GM10248 (cell line): ENCODE data around the gene NAPA.

Experiments used
- CTCF ChIA-PET: fragments of 300-600 bp; sonication (Branson Sonifier 250); formaldehyde crosslinking; extraction: SDS; loops from one replicate; lab custom pipeline; 2021; ENCODE audit warnings: antibody characterized with exemption; lab: Yijun Ruan, JAX
- POLR2A ChIA-PET: fragments of 350-650 bp; sonication (Branson Sonifier 250); formaldehyde crosslinking; extraction: SDS; loops from one replicate; lab custom pipeline; 2020; ENCODE audit warnings: antibody characterized with exemption; lab: Yijun Ruan, JAX
- DNase-seq: peaks from one replicate; pipeline ENCODE4 v3.0.0; 2012; ENCODE audit errors: extremely low spot score
- CTCF ChIP-seq: IDR thresholded peaks from 2 replicates; pipeline ENCODE4 v1.5.1; 2012; ENCODE audit warnings: mild to moderate bottlenecking, low read depth; ENCODE audit errors: extremely low read depth, missing control alignments, control extremely low read depth

Gene NAPA

GRCh38 chr19:47448360-47448727 is 66.5 kb downstream of the NAPA start:
- CTCF ChIA-PET, result interaction anchor here (1.9 kb wide), 1 partner anchor 12 kb away, joined by 6 read pairs; no protein-coding TSS in a partner anchor
- no peak for DNase-seq
- no peak for TF ChIP-seq CTCF
- POLR2A ChIA-PET, result no interaction called here

- DNase-seq, result peak; percentile 59
- TF ChIP-seq CTCF, result no peak
- ChIA-PET CTCF (interaction anchor here (0.9 to 1.9 kb wide), 2 partner anchors 8 to 11 kb away, joined by 4 to 6 read pairs; no protein-coding TSS in a partner anchor), POLR2A (interaction anchor here (0.6 kb wide), 1 partner anchor 142 kb away, joined by 8 read pairs; no protein-coding TSS in a partner anchor)
These were observed 67.1 kb downstream of the NAPA start for GRCh38 chr19:47447470-47448359.

DNA sequence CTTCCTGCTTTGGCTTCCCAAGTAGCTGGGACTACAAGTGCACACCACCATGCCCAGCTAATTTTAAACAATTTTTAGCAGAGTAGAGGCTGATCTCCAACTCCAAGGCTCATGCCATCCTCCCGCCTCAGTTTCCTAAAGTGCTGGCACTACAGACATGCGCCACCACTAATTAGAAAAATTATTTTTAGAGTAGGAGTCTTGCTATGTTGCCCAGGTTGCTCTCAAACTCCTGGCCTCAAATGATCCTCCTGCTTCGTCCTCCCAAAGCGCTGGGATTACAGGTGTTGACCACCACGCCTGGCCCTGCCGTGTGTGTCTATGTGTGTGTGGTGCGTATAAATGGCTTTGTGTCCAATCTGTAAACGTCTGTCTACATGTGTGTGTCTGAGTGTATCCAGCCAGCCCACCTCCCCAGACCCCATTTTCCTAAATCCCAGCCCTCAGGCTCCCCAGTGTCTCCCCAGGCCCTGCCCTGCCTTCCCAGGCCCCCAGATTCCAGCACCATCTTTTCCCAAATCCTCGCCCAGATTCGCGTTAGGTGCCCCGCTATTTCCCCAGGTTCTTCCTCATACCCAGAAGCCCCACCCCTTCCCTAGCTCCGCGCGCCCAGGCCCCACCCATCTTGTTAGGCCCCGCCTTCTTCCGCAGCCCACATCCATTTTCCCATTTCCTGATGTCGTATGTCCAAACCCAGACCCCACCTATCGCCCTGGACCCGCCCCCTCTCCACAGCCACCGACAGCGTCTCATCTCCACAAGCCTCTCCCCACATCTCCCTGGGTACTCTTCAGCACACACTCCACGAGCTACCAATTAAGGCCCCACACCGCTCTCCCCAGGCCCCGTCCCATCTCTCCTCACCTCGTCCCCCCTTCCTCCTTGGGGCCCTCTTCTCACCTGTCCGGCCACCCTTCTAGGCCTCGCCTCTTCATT is 68.1 kb downstream of the NAPA start:
- ChIA-PET POLR2A (interaction anchor here (0.6 kb wide), 1 partner anchor 141 kb away, joined by 8 read pairs; no protein-coding TSS in a partner anchor), CTCF (interaction anchor here (0.9 to 1.9 kb wide), 4 partner anchors 9 to 14 kb away, joined by 3 to 10 read pairs (median 5); no protein-coding TSS in a partner anchor)
- no peak for TF ChIP-seq CTCF
- no peak for DNase-seq

DNA sequence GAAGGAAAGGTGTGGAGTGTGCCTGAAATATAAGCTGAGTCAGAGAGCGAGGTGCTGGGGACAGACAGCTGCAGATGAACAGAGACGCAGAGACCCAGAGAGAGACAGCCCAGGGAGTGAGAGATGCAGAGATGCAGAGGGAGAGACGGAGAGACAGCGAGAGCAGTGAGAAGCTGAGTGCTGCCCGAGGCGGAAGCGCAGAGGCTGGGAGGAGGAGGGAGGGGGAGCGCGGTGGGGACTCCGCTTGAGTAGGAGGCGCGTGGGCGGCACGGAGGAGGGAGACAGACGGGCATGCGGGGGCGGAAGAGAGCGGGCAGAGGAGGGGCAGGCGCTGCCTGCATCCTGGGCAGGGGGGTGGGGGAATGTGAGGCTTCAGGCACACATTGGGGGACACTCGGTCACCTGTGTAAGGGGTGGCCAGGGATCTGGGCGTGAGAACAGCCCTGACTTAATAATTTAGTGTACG is 68.9 kb downstream of the NAPA start:
- CTCF ChIA-PET, result interaction anchor here (0.9 to 2.1 kb wide), 4 partner anchors 10 to 38 kb away, joined by 3 to 10 read pairs (median 4); partner anchors contain the start of gene KPTN
- DNase-seq, result no peak
- POLR2A ChIA-PET, result no interaction called here
- TF ChIP-seq CTCF, result no peak

DNA sequence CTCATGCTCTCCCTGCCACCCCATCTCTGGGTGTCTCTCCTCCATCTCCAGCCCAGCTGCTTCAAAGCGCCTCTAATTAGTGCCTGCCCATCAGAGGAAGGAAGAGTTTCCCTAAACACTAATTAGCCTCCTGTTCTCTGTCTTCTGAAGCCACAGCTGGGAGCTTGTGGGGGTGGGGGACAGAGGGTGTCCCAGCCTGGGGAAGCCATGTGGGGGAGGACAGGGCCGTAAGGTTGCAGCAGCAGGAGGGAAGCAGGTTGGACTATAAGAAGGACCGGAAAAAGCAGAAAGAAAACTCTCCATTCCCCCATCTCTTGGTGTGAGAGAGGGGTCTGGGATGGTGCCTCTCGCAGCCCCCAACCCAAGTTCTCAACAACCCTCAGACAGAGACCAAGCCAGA is 69.3 kb downstream of the NAPA start:
- no peak for DNase-seq
- CTCF ChIA-PET, result interaction anchor here (0.9 to 2.1 kb wide), 3 partner anchors 9 to 39 kb away, joined by 4 to 10 read pairs (median 4); partner anchors contain the start of gene KPTN
- TF ChIP-seq CTCF, result no peak
- POLR2A ChIA-PET, result no interaction called here
